H1 (cell line): ENCODE measurements around the gene ABCG8. TPM values are rescaled to one million over a fixed set of nuclear protein-coding genes. Genes with fewer than 3 reads are reported as not detected.

ENCODE experiments used
- CTCF ChIA-PET: fragments of 300-600 bp; sonication (Branson Sonifier 250); formaldehyde crosslinking; loops from one replicate; lab custom pipeline; 2021; ENCODE audit not compliant: partially characterized antibody; lab: Charles Lee
- POLR2A ChIA-PET: fragments of 300-600 bp; sonication (Branson Sonifier 250); formaldehyde crosslinking; loops from one replicate; lab custom pipeline; 2021; ENCODE audit warnings: inconsistent platforms; ENCODE audit not compliant: partially characterized antibody; lab: Charles Lee
- DNase-seq, 2 experiments: peaks; one replicate each; pipeline versions ENCODE4 v3.0.0 to v3.0.0-alpha.2; 2010 to 2022; ENCODE audit warnings: low spot score in 2 of 2, low read depth in 1 of 2, mixed read lengths in 1 of 2
- FAIRE-seq: peaks from 2 replicates; lab custom pipeline; 2011; peaks lifted over from hg19 to GRCh38; lab: Jason Lieb, UNC
- H2AFZ ChIP-seq: 2 replicates; pipeline ENCODE4 v1.8.1; 2012; ENCODE audit warnings: low read length, inconsistent platforms
- H2AK5ac ChIP-seq: 2 replicates; pipeline ENCODE4 v1.6.1; 2013; ENCODE audit warnings: low read depth, low read length
- H2BK120ac ChIP-seq: replicated peaks from 2 replicates; pipeline ENCODE3; 2013; ENCODE audit warnings: low read depth, low read length, inconsistent platforms
- H2BK12ac ChIP-seq: 2 replicates; pipeline ENCODE4 v1.6.1; 2013; ENCODE audit warnings: low read depth, low read length
- H2BK15ac ChIP-seq: 2 replicates; pipeline ENCODE4 v1.6.1; 2013; ENCODE audit warnings: low read length
- H2BK20ac ChIP-seq: 2 replicates; pipeline ENCODE4 v1.6.1; 2013; ENCODE audit warnings: low read length
- H2BK5ac ChIP-seq: 2 replicates; pipeline ENCODE4 v1.6.1; 2013; ENCODE audit warnings: low read depth, low read length
- H3K14ac ChIP-seq: 2 replicates; pipeline ENCODE4 v1.6.1; 2013; ENCODE audit warnings: inconsistent platforms; ENCODE audit not compliant: insufficient read length
- H3K18ac ChIP-seq: 2 replicates; pipeline ENCODE4 v1.6.1; 2013; ENCODE audit warnings: low read length; ENCODE audit errors: extremely low read depth
- H3K23ac ChIP-seq: 2 replicates; pipeline ENCODE4 v1.6.1; 2013; ENCODE audit warnings: inconsistent platforms; ENCODE audit not compliant: insufficient read length
- H3K23me2 ChIP-seq: 2 replicates; pipeline ENCODE4 v1.6.1; 2013; ENCODE audit warnings: low read depth, low read length
- H3K27ac ChIP-seq: 2 replicates; pipeline ENCODE4 v1.6.1; 2011; ENCODE audit warnings: low read depth, low read length, inconsistent platforms
- H3K27me3 ChIP-seq, 4 experiments: replicated peaks in 1 of 4; 1 replicate in 1 of 4; 2 replicates in 3 of 4; pipeline versions ENCODE4 v1.6.1 to v1.8.1; 2011 to 2013; ENCODE audit warnings: low read length in 3 of 4, mild to moderate bottlenecking in 3 of 4, inconsistent platforms in 2 of 4, mixed read lengths in 2 of 4, moderate library complexity in 1 of 4; ENCODE audit not compliant: control insufficient read depth in 3 of 4, insufficient read depth in 3 of 4; ENCODE audit errors: extremely low read depth in 1 of 4
- H3K36me3 ChIP-seq, 4 experiments: 2 replicates each; pipeline versions ENCODE4 v1.6.1 to v1.8.1; 2011 to 2013; ENCODE audit warnings: mild to moderate bottlenecking in 4 of 4, low read length in 3 of 4, moderate library complexity in 2 of 4, control low read depth in 1 of 4, inconsistent platforms in 1 of 4; ENCODE audit not compliant: insufficient read depth in 4 of 4, control insufficient read depth in 2 of 4
- H3K4ac ChIP-seq: replicated peaks from 2 replicates; pipeline ENCODE3; 2013; ENCODE audit warnings: low read length, low read depth, mixed read lengths, inconsistent platforms; ENCODE audit not compliant: insufficient read length
- H3K4me1 ChIP-seq, 4 experiments: replicated peaks in 1 of 4; 1 replicate in 1 of 4; 2 replicates in 3 of 4; pipeline versions ENCODE4 v1.6.1 to v1.8.1; 2011 to 2013; ENCODE audit warnings: low read length in 3 of 4, inconsistent platforms in 2 of 4, mixed read lengths in 1 of 4; ENCODE audit not compliant: insufficient read depth in 4 of 4, control insufficient read depth in 3 of 4
- H3K4me2 ChIP-seq, 2 experiments: 2 replicates each; pipeline versions ENCODE4 v1.6.1 to v1.8.1; 2011 to 2013; ENCODE audit warnings: low read depth in 2 of 2, low read length in 2 of 2, control low read depth in 1 of 2, inconsistent platforms in 1 of 2, mild to moderate bottlenecking in 1 of 2; ENCODE audit not compliant: insufficient read depth in 1 of 2
- H3K4me3 ChIP-seq, 4 experiments: fragments of 200-600, 300-600 bp in 1 of 4; sonication (generic), shearing (Covaris generic), sonication (Bioruptor Twin) in 1 of 4; 2 replicates each; pipeline versions ENCODE4 v1.5.1 to v1.8.1; 2011 to 2016; ENCODE audit warnings: low read length in 4 of 4, low read depth in 3 of 4, control low read depth in 2 of 4, inconsistent platforms in 2 of 4, mild to moderate bottlenecking in 2 of 4, mixed read lengths in 1 of 4, moderate library complexity in 1 of 4; ENCODE audit not compliant: insufficient read depth in 2 of 4; ENCODE audit errors: extremely low read depth in 1 of 4
- H3K56ac ChIP-seq: replicated peaks from 2 replicates; pipeline ENCODE3; 2013; ENCODE audit warnings: low read depth, mild to moderate bottlenecking, mixed read lengths, low read length, inconsistent platforms; ENCODE audit not compliant: insufficient read length
- H3K79me1 ChIP-seq: 2 replicates; pipeline ENCODE4 v1.6.1; 2013; ENCODE audit warnings: low read depth, low read length, control low read depth
- H3K79me2 ChIP-seq, 2 experiments: 2 replicates each; pipeline versions ENCODE4 v1.6.1 to v1.8.1; 2012 to 2013; ENCODE audit warnings: low read length in 2 of 2, mild to moderate bottlenecking in 2 of 2, inconsistent platforms in 1 of 2; ENCODE audit not compliant: insufficient read depth in 2 of 2, control insufficient read depth in 1 of 2
- H3K9ac ChIP-seq, 4 experiments: replicated peaks in 1 of 4; 1 replicate in 1 of 4; 2 replicates in 3 of 4; pipeline versions ENCODE4 v1.6.1 to v1.8.1; 2011 to 2013; ENCODE audit warnings: low read depth in 3 of 4, low read length in 3 of 4, control low read depth in 2 of 4, mild to moderate bottlenecking in 2 of 4, moderate library complexity in 2 of 4, inconsistent platforms in 1 of 4; ENCODE audit errors: extremely low read depth in 1 of 4
- H3K9me3 ChIP-seq, 2 experiments: 2 replicates each; pipeline versions ENCODE4 v1.6.1 to v1.8.1; 2012 to 2013; ENCODE audit warnings: mild to moderate bottlenecking in 2 of 2, moderate library complexity in 2 of 2, control low read depth in 1 of 2, inconsistent platforms in 1 of 2, low read depth in 1 of 2, low read length in 1 of 2, mixed read lengths in 1 of 2; ENCODE audit not compliant: insufficient read depth in 2 of 2
- H4K20me1 ChIP-seq, 2 experiments: replicated peaks in 1 of 2; 2 replicates each; pipeline versions ENCODE3 to v1.8.1; 2011 to 2013; ENCODE audit warnings: inconsistent platforms in 2 of 2, low read length in 2 of 2, mild to moderate bottlenecking in 1 of 2; ENCODE audit not compliant: insufficient read depth in 2 of 2, control insufficient read depth in 1 of 2
- H4K5ac ChIP-seq: 2 replicates; pipeline ENCODE4 v1.6.1; 2013; ENCODE audit warnings: low read length, low read depth, mixed read lengths, inconsistent platforms; ENCODE audit not compliant: insufficient read length
- H4K8ac ChIP-seq: 2 replicates; pipeline ENCODE4 v1.8.0; 2013; ENCODE audit warnings: mild to moderate bottlenecking, moderate library complexity, low read length, inconsistent platforms; ENCODE audit not compliant: insufficient read depth; ENCODE audit errors: extremely low read depth
- H4K91ac ChIP-seq: replicated peaks from 2 replicates; pipeline ENCODE3; 2013; ENCODE audit warnings: low read length, mixed read lengths, inconsistent platforms; ENCODE audit not compliant: insufficient read length
- CHD1 ChIP-seq: IDR thresholded peaks from 2 replicates; pipeline ENCODE4 v1.6.1; 2012; ENCODE audit warnings: low read depth, low read length, improper control_type of control experiment
- RBBP5 ChIP-seq: IDR thresholded peaks from 2 replicates; pipeline ENCODE4 v1.7.1; 2012; ENCODE audit warnings: low read depth, mild to moderate bottlenecking, inconsistent platforms, low read length, moderate library complexity, borderline replicate concordance
- WGBS, 2 experiments: shearing (Covaris generic) in 1 of 2; methylation state at CpG; one replicate each; pipeline versions ENCODE4 v1.1.6 to v1.1.7; 2013 to 2015; ENCODE audit warnings: low lambda C conversion rate in 2 of 2, mixed read lengths in 2 of 2, inconsistent platforms in 1 of 2, low coverage in 1 of 2, missing lambda C conversion rate in 1 of 2; ENCODE audit not compliant: insufficient replicate concordance in 2 of 2, insufficient coverage in 1 of 2, insufficient read length in 1 of 2; ENCODE audit errors: extremely low coverage in 1 of 2, missing lambda C conversion rate in 1 of 2; 5-methylcytosine and 5-hydroxymethylcytosine counted together
- polyA plus RNA-seq, 7 experiments: library from polyadenylated mRNA; depleted of rRNA in 3 of 7; stranded (reverse) in 5 of 7; unstranded in 2 of 7; fragments of >200 nt in 5 of 7; fragments of 200-250 nt in 2 of 7; gene quantifications; 1 replicate in 5 of 7; 2 replicates in 1 of 7; 4 replicates in 1 of 7; pipeline versions ENCODE4 v1.2.1 to v1.2.3, GENCODE V29; 2011 to 2013; ENCODE audit warnings: missing spikeins in 2 of 7, mixed read lengths in 2 of 7
- total RNA-seq: library from RNA; stranded (reverse); fragmentation: NEBNext Ultra II Directional; extraction: Animal tissue kit (Norgen Biotek cat#: 25700); gene quantifications from 2 replicates; pipeline ENCODE4 v1.2.1, GENCODE V29; 2021

The ABCG8 gene
- total and polyA plus RNA-seq, 2 of the 8 experiments (the other 6 are each of a cell fraction or from before 2014, with no cell fraction given), result not detected

DNA sequence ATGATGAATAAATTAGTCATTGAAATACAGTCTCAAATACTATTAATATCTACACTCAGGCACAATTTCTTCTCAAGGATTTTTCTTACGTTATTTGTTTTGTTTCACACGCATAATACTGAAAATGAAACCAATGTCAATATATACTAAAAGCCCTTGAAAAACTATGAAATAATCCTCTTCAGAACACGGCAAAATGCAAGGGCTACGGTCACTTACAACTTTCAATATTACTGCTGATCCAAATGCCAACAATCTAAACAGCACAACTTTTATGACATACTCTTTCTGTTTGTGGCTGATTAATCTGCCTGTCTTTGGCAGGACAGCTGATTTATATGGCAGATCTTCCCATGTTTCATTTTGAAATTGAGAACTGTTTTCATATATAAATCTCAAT lies 88.7 kb downstream of the ABCG8 start:
- no peaks in the 10 kb centered on the region for H3K4me1 ChIP-seq
- 98% methylated on average over 4 of the region's 4 CpGs; no CpG with 5 or more reads in 1 of the 2 experiments for WGBS, 2 experiments
- no peak overlapping the region for H3K27ac ChIP-seq
- peaks cover 0 to 3% of the 10 kb centered on the region in 2 experiments for H4K20me1 ChIP-seq
- H2AK5ac ChIP-seq, result no peak overlapping the region
- no peak overlapping the region for H2BK12ac ChIP-seq
- no peaks in the 10 kb centered on the region for H3K79me2 ChIP-seq
- H2BK120ac ChIP-seq, result no peak overlapping the region
- no peak overlapping the region for H4K5ac ChIP-seq
- CTCF ChIA-PET, result no interaction called here
- no peak overlapping the region for H2BK20ac ChIP-seq
- H2AFZ ChIP-seq, result no peak overlapping the region
- no peak overlapping the region for H3K18ac ChIP-seq
- no peak overlapping the region for H3K14ac ChIP-seq
- DNase-seq (no peak), FAIRE-seq (no peak)
- no peak overlapping the region for H2BK15ac ChIP-seq
- POLR2A ChIA-PET, result no interaction called here
- H3K4ac ChIP-seq, result no peak overlapping the region
- H3K27me3 ChIP-seq, result no peaks in the 10 kb centered on the region
- no peak overlapping the region for H3K4me2 ChIP-seq
- H4K8ac ChIP-seq, result no peak overlapping the region
- no peaks in the 10 kb centered on the region for H3K23me2 ChIP-seq
- H3K9me3 ChIP-seq, result no peaks in the 10 kb centered on the region
- H3K4me3 ChIP-seq, result no peak overlapping the region
- no peak overlapping the region for H3K56ac ChIP-seq
- H3K36me3 ChIP-seq, result peaks cover 2 to 76% (median 42%) of the 10 kb centered on the region in 4 experiments; a peak in 7 of 8 replicates
- H3K23ac ChIP-seq, result no peak overlapping the region
- no peaks in the 10 kb centered on the region for H3K79me1 ChIP-seq
- H2BK5ac ChIP-seq, result no peak overlapping the region
- H3K9ac ChIP-seq, result no peak overlapping the region
- TF ChIP-seq CHD1 (no peak), RBBP5 (no peak)
- H4K91ac ChIP-seq, result no peak overlapping the region
